Esophagus squamous epithelium (tissue), 4 donors: ENCODE data around the gene COQ5.

Source experiments
- CTCF ChIP-seq, 6 experiments: fragments of 450-650 bp in 4 of 6; fragments of 200-600 bp in 2 of 6; sonication (generic) in 2 of 6; IDR thresholded peaks; one replicate each; pipeline ENCODE4 v1.5.1; 2016 to 2019; ENCODE audit warnings: antibody characterized with exemption in 6 of 6, mild to moderate bottlenecking in 4 of 6, moderate library complexity in 4 of 6
- POLR2A ChIP-seq, 4 donors: fragments of 450-650 bp; IDR thresholded peaks; one replicate each; pipeline ENCODE4 v1.6.1; 2017; ENCODE audit warnings: antibody characterized with exemption in 4 of 4, mild to moderate bottlenecking in 4 of 4, moderate library complexity in 3 of 4

- no peak for TF ChIP-seq POLR2A (IDR thresholded peaks at IDR 0.05)
- no peak for TF ChIP-seq CTCF (IDR thresholded peaks at IDR 0.05)
Measured at GRCh38 chr12:120532701-120533238, 3.8 kb upstream of the COQ5 start.
